Kidney (tissue), 14 donors: Measurements from ENCODE around the gene GDF2. TPM values are rescaled to one million over a fixed set of nuclear protein-coding genes. Genes with fewer than 3 reads are reported as not detected.

Experiments
- DNase-seq, 5 donors: peaks; one replicate each; pipeline ENCODE4 v3.0.0-alpha.2; 2013 to 2020
- FAIRE-seq: peaks from 2 replicates; lab custom pipeline; 2012; peaks lifted over from hg19 to GRCh38; lab: Jason Lieb, UNC
- H3K27ac ChIP-seq, 2 donors: one replicate each; pipeline ENCODE4 v1.7.0; 2013; ENCODE audit warnings: low read depth in 2 of 2, low read length in 2 of 2, inconsistent platforms in 1 of 2
- H3K27me3 ChIP-seq: one replicate; pipeline ENCODE4 v1.7.1; 2013; ENCODE audit warnings: low read length, inconsistent platforms; ENCODE audit not compliant: control insufficient read depth, insufficient read depth
- H3K36me3 ChIP-seq, 3 donors: one replicate each; pipeline versions ENCODE4 v1.7.0 to v1.7.1; 2013; ENCODE audit warnings: low read length in 3 of 3, control low read depth in 1 of 3, inconsistent platforms in 1 of 3; ENCODE audit not compliant: insufficient read depth in 3 of 3, control insufficient read depth in 2 of 3
- H3K4me1 ChIP-seq, 3 donors: one replicate each; pipeline versions ENCODE4 v1.7.0 to v1.7.1; 2013; ENCODE audit warnings: low read length in 3 of 3, inconsistent platforms in 1 of 3, low read depth in 1 of 3; ENCODE audit not compliant: control insufficient read depth in 2 of 3, insufficient read depth in 2 of 3
- H3K4me3 ChIP-seq, 3 donors: one replicate each; pipeline versions ENCODE4 v1.7.0 to v1.8.1; 2013; ENCODE audit warnings: low read length in 3 of 3, control low read depth in 1 of 3, inconsistent platforms in 1 of 3
- H3K9ac ChIP-seq, 3 donors: one replicate each; pipeline versions ENCODE4 v1.7.0 to v1.7.1; 2013; ENCODE audit warnings: low read length in 3 of 3, control low read depth in 1 of 3, inconsistent platforms in 1 of 3
- H3K9me3 ChIP-seq, 3 donors: one replicate each; pipeline versions ENCODE4 v1.7.0 to v1.7.1; 2013; ENCODE audit warnings: low read length in 3 of 3, control low read depth in 1 of 3, inconsistent platforms in 1 of 3; ENCODE audit not compliant: control insufficient read depth in 2 of 3, insufficient read depth in 1 of 3
- intact Hi-C: fragments of 100-400 bp; cut with DNase I; formaldehyde crosslinking; loops from one replicate; pipeline ENCODE4 v1.11.1; 2022
- polyA plus RNA-seq: library from polyadenylated mRNA; stranded (reverse); fragments of 350-450 nt; fragmentation: Illumina TruSeq; extraction: RNeasy Lipid Tissue Mini Kit (QIAGEN cat#74804); gene quantifications from one replicate; pipeline ENCODE4 v1.2.3, GENCODE V29; 2014; ENCODE audit warnings: low read depth, low replicate concordance; ENCODE audit not compliant: insufficient read depth
- total RNA-seq: library from RNA; stranded (reverse); fragmentation: NEBNext Ultra II Directional; extraction: Animal tissue kit (Norgen Biotek cat#: 25700); gene quantifications from one replicate; pipeline ENCODE4 v1.2.1, GENCODE V29; 2021
- TF ChIP-seq, protein P1 (sequence below): IDR thresholded peaks from 3 replicates; pipeline ENCODE4 v1.5.1; 2012; ENCODE audit warnings: mild to moderate bottlenecking, moderate library complexity, borderline replicate concordance; ENCODE audit not compliant: insufficient read depth; ENCODE audit errors: extremely low read depth
- donor health status: control.
- donor health status: control.
- donor health status: control.
- donor health status: control.
- donor health status: control.
- donor health status: DM: yes; HTN: yes; CAD: no.
- donor health status: Normal renal cell carcinoma (clear cell type).

Gene GDF2
- total and polyA plus RNA-seq, 2 donors from 2014 or later = not detected

DNA sequence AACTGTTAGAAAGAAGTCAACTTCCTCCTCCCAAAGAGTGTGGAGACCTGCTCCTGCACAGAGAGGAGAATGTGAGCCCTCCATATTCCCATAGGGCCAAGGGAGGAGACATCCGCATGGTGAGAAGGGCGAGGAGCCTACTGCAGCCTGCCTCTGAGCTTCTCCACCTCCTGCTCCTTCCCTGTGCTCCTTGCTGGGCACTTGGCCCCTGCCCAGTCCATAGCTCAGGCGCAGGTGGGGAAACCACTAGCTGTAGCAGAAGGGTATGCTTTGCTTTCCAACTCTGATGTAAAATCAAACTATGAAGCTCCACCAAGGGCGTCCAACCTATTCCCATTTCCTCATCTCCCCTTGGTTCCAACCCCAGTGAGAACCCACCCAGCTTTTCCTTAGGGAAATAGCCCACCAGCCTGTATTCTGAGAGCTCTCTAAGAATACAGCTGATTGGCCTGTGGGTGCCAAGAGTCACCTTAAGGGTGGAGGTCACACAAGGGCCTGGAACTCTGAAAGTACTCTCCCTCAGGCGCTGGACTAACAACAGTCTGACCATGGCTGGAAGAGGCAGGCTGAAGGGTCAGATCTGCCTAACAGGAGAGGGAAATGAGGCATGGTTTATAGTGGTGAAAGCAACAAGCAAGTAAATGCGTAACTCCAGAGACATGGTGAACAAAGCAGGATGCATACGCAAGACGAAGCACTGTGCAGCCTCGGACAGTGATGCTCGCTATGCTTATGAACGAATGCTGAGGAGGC lies 47.9 kb downstream of the GDF2 start:
- peak in 3 of 5 donors; percentile 8 to 33 (median 24) for DNase-seq
- Histone ChIP-seq H3K27me3 (no peaks in the 10 kb centered on the region), H3K9ac (no peak overlapping the region), H3K36me3 (no peaks in the 10 kb centered on the region), H3K27ac (no peak overlapping the region), H3K4me1 (peaks cover 0 to 7% (median 0%) of the 10 kb centered on the region in 3 donors), H3K9me3 (no peaks in the 10 kb centered on the region), H3K4me3 (no peak overlapping the region)
- intact Hi-C loops = no loop called here
- TF ChIP-seq, protein P1, sequence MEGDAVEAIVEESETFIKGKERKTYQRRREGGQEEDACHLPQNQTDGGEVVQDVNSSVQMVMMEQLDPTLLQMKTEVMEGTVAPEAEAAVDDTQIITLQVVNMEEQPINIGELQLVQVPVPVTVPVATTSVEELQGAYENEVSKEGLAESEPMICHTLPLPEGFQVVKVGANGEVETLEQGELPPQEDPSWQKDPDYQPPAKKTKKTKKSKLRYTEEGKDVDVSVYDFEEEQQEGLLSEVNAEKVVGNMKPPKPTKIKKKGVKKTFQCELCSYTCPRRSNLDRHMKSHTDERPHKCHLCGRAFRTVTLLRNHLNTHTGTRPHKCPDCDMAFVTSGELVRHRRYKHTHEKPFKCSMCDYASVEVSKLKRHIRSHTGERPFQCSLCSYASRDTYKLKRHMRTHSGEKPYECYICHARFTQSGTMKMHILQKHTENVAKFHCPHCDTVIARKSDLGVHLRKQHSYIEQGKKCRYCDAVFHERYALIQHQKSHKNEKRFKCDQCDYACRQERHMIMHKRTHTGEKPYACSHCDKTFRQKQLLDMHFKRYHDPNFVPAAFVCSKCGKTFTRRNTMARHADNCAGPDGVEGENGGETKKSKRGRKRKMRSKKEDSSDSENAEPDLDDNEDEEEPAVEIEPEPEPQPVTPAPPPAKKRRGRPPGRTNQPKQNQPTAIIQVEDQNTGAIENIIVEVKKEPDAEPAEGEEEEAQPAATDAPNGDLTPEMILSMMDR = no peak
- no peak for FAIRE-seq

DNA sequence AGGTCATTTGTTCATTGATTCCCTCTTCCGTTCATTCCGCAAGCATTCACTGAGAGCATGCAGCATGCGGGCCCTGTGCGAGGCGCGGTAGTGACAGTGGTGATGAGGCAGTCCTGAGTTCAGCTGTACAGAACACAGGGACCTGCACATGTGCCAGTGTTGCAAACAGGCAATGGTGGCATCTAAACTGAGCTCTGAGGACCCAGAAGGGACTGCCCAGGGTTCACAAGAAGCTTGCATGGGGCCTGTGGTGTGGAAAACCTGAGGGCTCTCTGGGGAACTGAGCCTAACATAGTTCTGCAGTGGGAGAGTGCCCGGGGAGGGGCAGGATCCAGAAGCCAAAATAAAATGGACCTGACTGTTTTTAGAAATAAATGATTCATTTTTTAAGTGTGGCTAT lies 48.6 kb downstream of the GDF2 start:
- TF ChIP-seq, protein P1 = no peak
- H3K27me3 ChIP-seq = no peaks in the 10 kb centered on the region
- peaks cover 0 to 7% (median 0%) of the 10 kb centered on the region in 3 donors for H3K4me1 ChIP-seq
- H3K27ac ChIP-seq = no peak overlapping the region
- intact Hi-C loops = no loop called here
- peak in 3 of 5 donors; percentile 6 to 26 (median 18) for DNase-seq
- FAIRE-seq = no peak
- no peak overlapping the region for H3K9ac ChIP-seq
- no peak overlapping the region for H3K4me3 ChIP-seq
- no peaks in the 10 kb centered on the region for H3K36me3 ChIP-seq
- no peaks in the 10 kb centered on the region for H3K9me3 ChIP-seq

DNA sequence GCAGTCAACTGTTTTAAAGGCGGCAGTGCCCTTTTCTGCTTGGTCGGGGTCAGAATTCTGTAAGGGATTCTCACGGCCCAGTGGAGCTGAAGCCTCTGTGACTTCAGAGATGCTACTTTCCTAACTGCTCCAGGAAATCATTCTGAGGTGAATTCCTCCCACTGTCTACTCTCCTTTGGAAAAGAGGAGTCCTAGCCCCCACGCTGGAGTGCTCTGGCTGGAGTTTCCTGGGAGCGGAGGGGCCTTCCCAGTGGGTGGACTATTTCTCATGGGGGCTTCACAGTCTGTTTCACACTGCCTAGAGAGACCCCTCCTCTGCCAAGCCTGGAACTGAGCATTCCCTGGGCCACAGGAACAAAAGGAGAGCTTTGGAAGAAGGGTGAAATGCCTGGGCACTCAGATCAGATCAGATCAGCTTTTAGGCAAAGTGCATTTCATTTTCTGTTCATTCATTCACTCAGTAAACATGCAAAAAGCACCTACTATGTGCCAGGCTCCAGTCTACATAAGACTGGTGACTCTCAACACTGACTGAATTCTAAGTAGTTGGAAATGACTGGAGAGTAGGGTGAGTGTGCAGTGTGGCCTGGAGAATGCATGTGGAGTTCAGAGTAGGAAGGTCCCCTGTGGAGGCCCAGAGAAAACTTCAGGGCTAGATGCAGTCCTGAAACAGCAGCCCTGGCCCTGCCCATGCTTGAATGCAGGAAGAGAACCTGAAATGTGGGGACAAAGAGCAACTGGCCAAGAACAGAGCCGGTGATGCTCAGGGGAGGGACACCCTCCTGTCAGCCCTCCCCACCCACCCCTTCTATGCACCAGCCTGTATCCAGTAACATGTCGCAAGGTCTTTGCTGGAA lies 49.6 kb downstream of the GDF2 start:
- intact Hi-C loops = no loop called here
- no peaks in the 10 kb centered on the region for H3K27me3 ChIP-seq
- no peaks in the 10 kb centered on the region for H3K36me3 ChIP-seq
- H3K4me3 ChIP-seq = no peak overlapping the region
- peaks cover 0 to 7% (median 0%) of the 10 kb centered on the region in 3 donors for H3K4me1 ChIP-seq
- no peak overlapping the region for H3K9ac ChIP-seq
- FAIRE-seq = no peak
- H3K9me3 ChIP-seq = no peaks in the 10 kb centered on the region
- TF ChIP-seq, protein P1 = no peak
- DNase-seq = peak in 3 of 5 donors; percentile 6 to 26 (median 21)
- no peak overlapping the region for H3K27ac ChIP-seq
